ENCODE results near the gene RC3H2.

- TF ChIP-seq CTCF (IDR thresholded peaks at IDR 0.05) (no peak), POLR2A (IDR thresholded peaks at IDR 0.05) (no peak)
These were observed 13.2 kb upstream of the RC3H2 start for GRCh38 chr9:122918310-122918709.
